Heart left ventricle (tissue), 13 donors: ENCODE measurements around the gene RAB27B.

ENCODE experiments used
- POLR2A ChIP-seq, 2 donors: fragments of 450-650 bp; IDR thresholded peaks; one replicate each; pipeline ENCODE4 v1.6.1; 2017; ENCODE audit warnings: antibody characterized with exemption in 2 of 2, mild to moderate bottlenecking in 2 of 2, moderate library complexity in 2 of 2
- TF ChIP-seq, protein P1 (sequence below), 12 donors: fragments of 200-600 bp; sonication (generic) in 4 of 12; IDR thresholded peaks; one replicate each; pipeline versions ENCODE4 v1.5.0 to v1.8.0; 2018 to 2022; ENCODE audit warnings: antibody characterized with exemption in 12 of 12, mild to moderate bottlenecking in 5 of 12
- donor health status: ischemic (EF 13 %, LVEDD 7.1; RV severe dilation, severe dysfunction).
- donor health status: DM: no; HTN: yes; CAD: no.
- donor health status: DM: no; HTN: no; CAD: no.
- donor health status: ischemic (EF 25% LVEDD 6.9; RV normal size, moderate dysfunction).
- donor health status: ischemic (EF 25% LVEDD 5.7; RV mildly dilated, moderate dysfunction).
- donor health status: ischemic (EF 35%, LVEDD 5.7; RV mildly dilated, moderate dysfunction).
- donor health status: nonischemic (EF 11% LVEDD 7.7; RV severe dilation, severe dysfunction).
- donor health status: DM: yes; HTN: yes; CAD: no.
- donor health status: PGD.
- donor health status: ischemic (EF 29% LVEDD 5.4; RV normal size, mild dysfunction).
- donor health status: nonischemic (EF 23%, LVEDD 6.1; RV moderate dilation, normal function).

DNA sequence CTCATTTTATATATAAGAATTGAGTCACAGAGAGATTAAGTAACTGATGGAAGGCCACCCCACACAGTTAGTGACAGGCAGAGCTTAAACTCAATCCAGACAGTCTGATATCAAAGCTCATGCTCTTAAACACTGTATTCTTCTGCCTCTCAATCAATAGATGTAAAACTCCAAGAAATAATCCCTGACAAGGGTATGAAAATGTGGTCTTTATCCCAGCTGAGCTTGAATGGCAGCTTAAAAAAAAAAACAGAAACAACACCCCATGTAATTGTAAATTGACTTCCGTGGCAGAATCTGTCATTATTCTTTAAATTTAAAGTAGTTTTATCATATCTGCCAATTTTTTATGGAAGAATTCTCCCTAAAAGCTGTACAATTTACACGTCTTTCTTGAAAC lies 60.1 kb downstream of the RAB27B start:
- TF ChIP-seq POLR2A (IDR thresholded peaks at IDR 0.05), result no peak
- TF ChIP-seq, protein P1, sequence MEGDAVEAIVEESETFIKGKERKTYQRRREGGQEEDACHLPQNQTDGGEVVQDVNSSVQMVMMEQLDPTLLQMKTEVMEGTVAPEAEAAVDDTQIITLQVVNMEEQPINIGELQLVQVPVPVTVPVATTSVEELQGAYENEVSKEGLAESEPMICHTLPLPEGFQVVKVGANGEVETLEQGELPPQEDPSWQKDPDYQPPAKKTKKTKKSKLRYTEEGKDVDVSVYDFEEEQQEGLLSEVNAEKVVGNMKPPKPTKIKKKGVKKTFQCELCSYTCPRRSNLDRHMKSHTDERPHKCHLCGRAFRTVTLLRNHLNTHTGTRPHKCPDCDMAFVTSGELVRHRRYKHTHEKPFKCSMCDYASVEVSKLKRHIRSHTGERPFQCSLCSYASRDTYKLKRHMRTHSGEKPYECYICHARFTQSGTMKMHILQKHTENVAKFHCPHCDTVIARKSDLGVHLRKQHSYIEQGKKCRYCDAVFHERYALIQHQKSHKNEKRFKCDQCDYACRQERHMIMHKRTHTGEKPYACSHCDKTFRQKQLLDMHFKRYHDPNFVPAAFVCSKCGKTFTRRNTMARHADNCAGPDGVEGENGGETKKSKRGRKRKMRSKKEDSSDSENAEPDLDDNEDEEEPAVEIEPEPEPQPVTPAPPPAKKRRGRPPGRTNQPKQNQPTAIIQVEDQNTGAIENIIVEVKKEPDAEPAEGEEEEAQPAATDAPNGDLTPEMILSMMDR (IDR thresholded peaks at IDR 0.05), result no peak
